ENCODE data around the gene MAN2B2. TPM values are rescaled to one million over a fixed set of nuclear protein-coding genes. Genes with fewer than 3 reads are reported as not detected.

The MAN2B2 gene
- total and polyA plus RNA-seq, 9 of the 15 experiments (the other 6 are each of a cell fraction or from before 2014, with no cell fraction given) = 0.21 to 8.8 (median 3.7) TPM

DNA sequence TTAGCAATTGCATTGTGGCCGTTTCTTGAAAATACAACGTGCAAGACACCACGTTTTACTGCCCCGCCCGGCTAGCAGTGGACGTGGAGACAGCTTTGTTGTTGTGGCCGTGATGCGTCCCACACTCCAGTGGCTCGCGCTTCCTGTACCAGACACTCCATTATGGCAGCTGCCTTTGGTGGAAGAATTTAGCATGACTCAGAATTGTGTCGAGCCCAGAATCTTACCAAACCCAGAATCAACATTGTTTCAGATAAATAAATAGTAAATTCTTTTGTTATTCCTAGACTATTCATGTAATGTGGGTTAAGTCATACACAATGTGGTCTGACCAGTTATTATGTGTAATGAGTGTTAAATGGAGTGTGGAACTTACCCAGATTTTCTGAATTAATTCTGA, 93.4 kb downstream of the MAN2B2 start (continued):
- no peak for TF ChIP-seq ZC3H4 (CRISPR knock-in tag; IDR thresholded peaks at IDR 0.05; ENCODE audit: borderline replicate concordance)
- TF ChIP-seq, protein P1, sequence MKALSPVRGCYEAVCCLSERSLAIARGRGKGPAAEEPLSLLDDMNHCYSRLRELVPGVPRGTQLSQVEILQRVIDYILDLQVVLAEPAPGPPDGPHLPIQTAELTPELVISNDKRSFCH (CRISPR knock-in tag; IDR thresholded peaks at IDR 0.05) = no peak
- TF ChIP-seq, protein P1 (tag; IDR thresholded peaks at IDR 0.05) = no peak
- TF ChIP-seq PCBP1 (IDR thresholded peaks at IDR 0.05; ENCODE audit: low read depth, low read length, poor library complexity, severe bottlenecking) = no peak
- no peak for TF ChIP-seq FOXP1 (CRISPR knock-in tag; IDR thresholded peaks at IDR 0.05)
- no peak for TF ChIP-seq SMARCA4 (IDR thresholded peaks at IDR 0.05)
- TF ChIP-seq TSC22D4 (tag; IDR thresholded peaks at IDR 0.05) = no peak
- no peak for TF ChIP-seq NCOA4 (IDR thresholded peaks at IDR 0.05; ENCODE audit: partially characterized antibody)
- TF ChIP-seq CEBPB (tag; IDR thresholded peaks at IDR 0.05) = no peak

DNA sequence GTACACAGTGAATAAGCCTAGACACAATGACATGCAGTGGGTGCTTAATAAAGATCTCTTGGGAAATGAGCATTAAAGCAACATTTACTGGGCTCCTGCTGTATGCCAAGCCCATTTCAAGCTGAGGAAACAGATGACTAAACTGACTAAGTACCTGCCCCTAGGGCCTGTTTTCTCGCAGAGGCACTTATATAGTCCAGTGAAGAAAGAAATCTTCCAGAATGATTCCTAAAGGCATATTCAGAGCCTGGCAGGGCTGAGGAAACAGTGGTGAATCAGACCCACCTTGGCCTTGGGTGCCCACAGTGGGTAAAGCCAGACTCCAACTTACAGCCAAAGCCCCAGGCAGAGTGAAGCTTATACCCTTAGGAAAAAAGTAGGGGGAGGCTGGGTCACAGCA, 96.7 kb downstream of the MAN2B2 start:
- ChIA-PET POLR2A (interaction anchor here (0.9 to 4.4 kb wide), 3 partner anchors 9 to 29 kb away, joined by 3 to 40 read pairs (median 40); partner anchors contain the start of gene MRFAP1), CTCF (ENCODE audit: low intra/inter-chr PET ratio) (no interaction called here)
- H4K20me1 ChIP-seq (replicated peaks; ENCODE audit: control insufficient read depth, insufficient read depth, low read length) = peaks cover 19% of the 10 kb centered on the region; the same call in 1 of the 2 replicates
- H3K36me3 ChIP-seq (ENCODE audit: control insufficient read depth, insufficient read depth, low read length) = peaks cover 19% of the 10 kb centered on the region
- WGBS (ENCODE audit: insufficient coverage, low coverage, missing lambda C conversion rate) = 92% methylated on average over 1 of the region's 1 CpG
- H3K4me3 ChIP-seq = no peak overlapping the region
- FAIRE-seq (no peak), DNase-seq (ENCODE audit: extremely low read depth in 1 of 4, low spot score in 3 of 4) (no peak), ATAC-seq (no peak)
- H3K4me2 ChIP-seq (ENCODE audit: insufficient read depth, low read length) = no peak overlapping the region
- intact Hi-C loops (cut with micrococcal nuclease) (no loop called here), in situ Hi-C loops (cut with MboI) (no loop called here)
- no peaks in the 10 kb centered on the region for H3K27me3 ChIP-seq (ENCODE audit: control insufficient read depth in 2 of 2, insufficient read depth in 2 of 2, low read length in 2 of 2)
- peaks cover 16 to 26% of the 10 kb centered on the region in 2 experiments for H3K4me1 ChIP-seq (replicated peaks in 1 of 2; ENCODE audit: control insufficient read depth in 2 of 2, insufficient read depth in 2 of 2, low read length in 2 of 2)
- H3K27ac ChIP-seq (ENCODE audit: extremely low read depth, low read depth, low read length) = no peak overlapping the region
- H3K79me2 ChIP-seq (ENCODE audit: control insufficient read depth, insufficient read depth, low read length) = peaks cover 28% of the 10 kb centered on the region
- no peak overlapping the region for H3K9ac ChIP-seq (ENCODE audit: insufficient read depth in 1 of 2, low read depth in 2 of 2, low read length in 2 of 2)
- H3K9me3 ChIP-seq (replicated peaks; ENCODE audit: control insufficient read depth, insufficient read depth, low read depth, low read length) = no peaks in the 10 kb centered on the region; the same call in 1 of the 2 replicates
- no peaks in the 10 kb centered on the region for H3K9me1 ChIP-seq (ENCODE audit: control insufficient read depth, insufficient read depth, low read length)
- no peak overlapping the region for H2AFZ ChIP-seq (ENCODE audit: low read depth, low read length)
- no TSS peak for BruUV-seq (replicated peaks)
- TF ChIP-seq, protein P2, sequence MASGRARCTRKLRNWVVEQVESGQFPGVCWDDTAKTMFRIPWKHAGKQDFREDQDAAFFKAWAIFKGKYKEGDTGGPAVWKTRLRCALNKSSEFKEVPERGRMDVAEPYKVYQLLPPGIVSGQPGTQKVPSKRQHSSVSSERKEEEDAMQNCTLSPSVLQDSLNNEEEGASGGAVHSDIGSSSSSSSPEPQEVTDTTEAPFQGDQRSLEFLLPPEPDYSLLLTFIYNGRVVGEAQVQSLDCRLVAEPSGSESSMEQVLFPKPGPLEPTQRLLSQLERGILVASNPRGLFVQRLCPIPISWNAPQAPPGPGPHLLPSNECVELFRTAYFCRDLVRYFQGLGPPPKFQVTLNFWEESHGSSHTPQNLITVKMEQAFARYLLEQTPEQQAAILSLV (tag; IDR thresholded peaks at IDR 0.05) = no peak
- TF ChIP-seq NRF1 (conservative IDR thresholded peaks at IDR 0.05 in 1 of 2, IDR thresholded peaks at IDR 0.05 in 1 of 2) (no peak), SRSF3 (IDR thresholded peaks at IDR 0.05; ENCODE audit: insufficient read depth, low read length) (no peak), SIRT6 (IDR thresholded peaks at IDR 0.05; ENCODE audit: low read depth, low read length) (no peak), BDP1 (IDR thresholded peaks at IDR 0.05; ENCODE audit: insufficient read depth, insufficient read length) (no peak), MTA1 (IDR thresholded peaks at IDR 0.05; ENCODE audit: borderline replicate concordance) (no peak), KLF1 (tag; IDR thresholded peaks at IDR 0.05) (no peak), ZNF239 (CRISPR knock-in tag; IDR thresholded peaks at IDR 0.05) (no peak), TFAM (CRISPR knock-in tag; conservative IDR thresholded peaks at IDR 0.05) (no peak), FOXA1 (IDR thresholded peaks at IDR 0.05; ENCODE audit: borderline replicate concordance) (no peak)
- TF ChIP-seq, protein P3, sequence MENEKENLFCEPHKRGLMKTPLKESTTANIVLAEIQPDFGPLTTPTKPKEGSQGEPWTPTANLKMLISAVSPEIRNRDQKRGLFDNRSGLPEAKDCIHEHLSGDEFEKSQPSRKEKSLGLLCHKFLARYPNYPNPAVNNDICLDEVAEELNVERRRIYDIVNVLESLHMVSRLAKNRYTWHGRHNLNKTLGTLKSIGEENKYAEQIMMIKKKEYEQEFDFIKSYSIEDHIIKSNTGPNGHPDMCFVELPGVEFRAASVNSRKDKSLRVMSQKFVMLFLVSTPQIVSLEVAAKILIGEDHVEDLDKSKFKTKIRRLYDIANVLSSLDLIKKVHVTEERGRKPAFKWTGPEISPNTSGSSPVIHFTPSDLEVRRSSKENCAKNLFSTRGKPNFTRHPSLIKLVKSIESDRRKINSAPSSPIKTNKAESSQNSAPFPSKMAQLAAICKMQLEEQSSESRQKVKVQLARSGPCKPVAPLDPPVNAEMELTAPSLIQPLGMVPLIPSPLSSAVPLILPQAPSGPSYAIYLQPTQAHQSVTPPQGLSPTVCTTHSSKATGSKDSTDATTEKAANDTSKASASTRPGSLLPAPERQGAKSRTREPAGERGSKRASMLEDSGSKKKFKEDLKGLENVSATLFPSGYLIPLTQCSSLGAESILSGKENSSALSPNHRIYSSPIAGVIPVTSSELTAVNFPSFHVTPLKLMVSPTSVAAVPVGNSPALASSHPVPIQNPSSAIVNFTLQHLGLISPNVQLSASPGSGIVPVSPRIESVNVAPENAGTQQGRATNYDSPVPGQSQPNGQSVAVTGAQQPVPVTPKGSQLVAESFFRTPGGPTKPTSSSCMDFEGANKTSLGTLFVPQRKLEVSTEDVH (IDR thresholded peaks at IDR 0.05; ENCODE audit: low read depth, partially characterized antibody) = no peak

All from K562 (cell line).